ENCODE results near the gene GOLGA8N.

DNA sequence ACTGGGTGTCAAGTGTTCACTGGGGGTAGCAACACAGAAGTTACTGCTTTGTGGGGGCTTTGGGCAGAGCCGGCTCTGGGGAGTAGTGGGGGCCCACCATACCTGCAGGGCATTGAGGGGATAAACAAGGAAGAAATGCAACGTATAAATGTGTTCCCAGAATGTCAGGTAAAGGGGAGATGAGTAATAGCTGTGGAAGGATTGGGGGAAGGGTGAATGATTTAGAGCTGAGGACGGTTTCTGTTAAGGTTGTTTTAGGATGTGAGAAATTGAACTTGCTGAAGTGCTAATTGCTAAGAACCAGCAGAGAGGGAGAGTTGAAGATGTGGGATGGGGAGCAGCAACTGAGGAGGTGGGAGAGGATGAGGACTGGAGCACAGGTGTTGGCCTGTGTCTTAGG is 58.9 kb downstream of the GOLGA8N start:
- TF ChIP-seq, protein P1, sequence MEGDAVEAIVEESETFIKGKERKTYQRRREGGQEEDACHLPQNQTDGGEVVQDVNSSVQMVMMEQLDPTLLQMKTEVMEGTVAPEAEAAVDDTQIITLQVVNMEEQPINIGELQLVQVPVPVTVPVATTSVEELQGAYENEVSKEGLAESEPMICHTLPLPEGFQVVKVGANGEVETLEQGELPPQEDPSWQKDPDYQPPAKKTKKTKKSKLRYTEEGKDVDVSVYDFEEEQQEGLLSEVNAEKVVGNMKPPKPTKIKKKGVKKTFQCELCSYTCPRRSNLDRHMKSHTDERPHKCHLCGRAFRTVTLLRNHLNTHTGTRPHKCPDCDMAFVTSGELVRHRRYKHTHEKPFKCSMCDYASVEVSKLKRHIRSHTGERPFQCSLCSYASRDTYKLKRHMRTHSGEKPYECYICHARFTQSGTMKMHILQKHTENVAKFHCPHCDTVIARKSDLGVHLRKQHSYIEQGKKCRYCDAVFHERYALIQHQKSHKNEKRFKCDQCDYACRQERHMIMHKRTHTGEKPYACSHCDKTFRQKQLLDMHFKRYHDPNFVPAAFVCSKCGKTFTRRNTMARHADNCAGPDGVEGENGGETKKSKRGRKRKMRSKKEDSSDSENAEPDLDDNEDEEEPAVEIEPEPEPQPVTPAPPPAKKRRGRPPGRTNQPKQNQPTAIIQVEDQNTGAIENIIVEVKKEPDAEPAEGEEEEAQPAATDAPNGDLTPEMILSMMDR (conservative IDR thresholded peaks at IDR 0.05; ENCODE audit: low read depth, low read length) = no peak
- TF ChIP-seq EZH2phosphoT487 (IDR thresholded peaks at IDR 0.05; ENCODE audit: borderline replicate concordance, low read length) (no peak), EZH2 (IDR thresholded peaks at IDR 0.05; ENCODE audit: low read length, unreplicated experiment) (no peak)
